ENCODE data around the gene PRKG1.
"Not testable (repeated sequence)": the region's sequence is repeated elsewhere in the genome, so short reads cannot be mapped to it uniquely, and the experiment has no call there.

The PRKG1 gene

DNA sequence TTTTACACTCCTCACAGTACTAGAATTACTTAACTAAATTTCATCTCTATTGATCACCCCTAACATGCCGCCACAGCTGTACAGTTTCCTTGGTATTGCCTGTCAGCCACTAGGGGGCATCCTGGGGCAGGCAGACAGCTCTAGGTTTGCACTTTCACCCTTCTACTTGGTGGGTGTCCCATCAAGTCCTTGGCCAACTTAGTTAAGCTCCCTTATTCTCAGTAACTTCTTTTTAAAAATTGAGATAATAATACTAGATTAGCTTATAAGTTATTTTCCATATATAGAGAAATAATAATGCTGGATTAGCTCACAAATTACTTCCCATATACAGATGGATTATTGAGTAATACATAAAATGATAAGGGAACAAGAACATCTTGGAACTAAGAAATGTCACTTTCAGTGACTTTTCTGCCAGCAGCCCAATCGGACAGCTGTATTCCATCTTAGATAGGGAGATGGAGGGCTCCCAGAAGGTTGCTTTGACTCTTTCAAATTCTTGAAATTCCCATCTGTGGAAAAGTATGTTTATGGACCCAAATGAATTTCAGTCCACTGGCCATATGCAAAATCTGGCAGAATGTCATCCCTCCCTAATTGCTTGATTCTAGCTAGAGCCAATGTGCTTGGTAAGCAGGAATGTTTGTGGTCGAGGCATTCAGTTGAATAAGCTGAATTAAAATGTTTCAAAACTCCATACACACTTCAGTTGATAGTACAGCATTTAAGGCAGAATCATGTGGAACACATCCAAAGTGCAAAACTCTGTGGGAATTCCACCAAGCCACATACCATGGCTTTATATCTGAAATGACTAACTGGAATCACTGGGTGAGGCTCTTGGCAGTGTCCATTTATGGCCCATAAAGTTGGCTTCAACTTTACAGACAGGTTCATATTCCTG, 315.4 kb downstream of the PRKG1 start:
- intact Hi-C loops (cut with DNase I): loop anchor here (10.0 kb wide), 1 partner anchor 575 kb away; no protein-coding TSS in a partner anchor
- DNase-seq: peak in 39 of 42 donors; percentile 11 to 81 (median 55)

DNA sequence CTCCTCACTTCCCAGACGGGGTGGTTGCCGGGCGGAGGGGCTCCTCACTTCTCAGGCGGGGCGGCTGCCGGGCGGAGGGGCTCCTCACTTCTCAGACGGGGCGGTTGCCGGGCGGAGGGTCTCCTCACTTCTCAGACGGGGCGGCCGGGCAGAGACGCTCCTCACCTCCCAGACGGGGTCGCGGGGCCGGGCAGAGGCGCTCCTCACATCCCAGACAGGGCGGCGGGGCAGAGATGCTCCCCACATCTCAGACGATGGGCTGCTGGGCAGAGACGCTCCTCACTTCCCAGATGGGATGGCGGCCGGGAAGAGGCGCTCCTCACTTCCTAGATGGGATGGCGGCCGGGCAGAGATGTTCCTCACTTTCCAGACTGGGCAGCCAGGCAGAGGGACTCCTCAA, 318.7 kb downstream of the PRKG1 start:
- intact Hi-C loops (cut with DNase I); DNase-seq: not testable (repeated sequence)

DNA sequence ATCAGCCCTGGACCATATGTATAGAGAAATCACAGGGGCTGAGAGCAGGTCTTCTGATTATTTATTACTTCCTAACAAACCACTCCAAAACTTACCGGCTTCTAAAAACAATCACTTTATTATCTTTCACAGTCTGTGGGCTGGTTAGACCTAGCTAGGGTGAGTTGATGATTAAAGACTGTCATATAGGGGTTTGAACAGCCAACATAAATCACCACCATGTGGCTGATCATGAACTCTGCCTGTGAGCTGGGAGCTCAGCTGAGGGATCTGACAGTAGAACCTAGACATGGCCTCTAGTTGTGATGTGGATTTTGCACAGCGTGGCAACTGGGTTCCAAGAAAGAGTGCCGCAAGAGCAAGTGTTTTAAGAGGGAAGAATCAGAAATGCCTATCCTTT, 319.8 kb downstream of the PRKG1 start:
- no peak for DNase-seq
- intact Hi-C loops (cut with DNase I): no loop called here

DNA sequence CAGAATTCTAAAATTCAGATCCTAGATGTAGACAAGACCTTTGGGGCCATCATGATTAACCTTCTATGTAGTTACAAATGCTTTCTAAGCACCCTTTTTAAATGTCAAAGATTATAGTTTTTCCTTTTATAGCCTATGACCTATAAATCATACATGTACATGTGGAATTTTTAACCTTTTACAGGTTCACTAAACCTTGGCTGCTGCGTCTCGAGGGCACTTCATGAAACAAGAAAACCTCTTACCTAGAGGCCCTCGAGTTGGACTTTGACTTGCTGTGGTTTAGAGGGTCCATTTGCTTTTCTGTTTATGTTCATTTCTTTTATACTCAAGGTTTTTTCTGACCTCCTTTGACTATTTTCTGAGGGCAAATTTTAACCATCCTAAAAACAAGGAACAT, 323.0 kb downstream of the PRKG1 start:
- no peak for DNase-seq
- intact Hi-C loops (cut with DNase I): no loop called here

DNA sequence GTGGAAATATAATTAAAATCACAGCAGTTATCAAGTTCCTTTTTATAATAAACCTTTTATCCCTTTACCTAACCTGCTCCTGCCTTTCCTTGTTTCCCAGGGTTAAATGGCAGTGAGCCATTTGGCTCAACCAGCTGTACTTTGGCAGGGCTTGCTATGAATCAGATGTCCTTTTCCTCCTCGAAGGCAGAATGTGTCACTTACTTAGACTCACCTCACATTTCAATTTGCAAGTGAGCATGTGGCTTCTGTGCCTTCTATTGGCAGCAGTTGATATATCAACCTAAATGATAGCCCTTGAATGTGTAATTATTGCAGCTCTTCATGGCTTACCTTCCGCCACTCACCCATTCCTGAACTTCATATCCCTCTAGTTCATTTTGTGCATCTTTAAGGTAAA, 323.4 kb downstream of the PRKG1 start:
- intact Hi-C loops (cut with DNase I): no loop called here
- DNase-seq: peak in 7 of 42 donors; percentile 14 to 55 (median 30)

DNA sequence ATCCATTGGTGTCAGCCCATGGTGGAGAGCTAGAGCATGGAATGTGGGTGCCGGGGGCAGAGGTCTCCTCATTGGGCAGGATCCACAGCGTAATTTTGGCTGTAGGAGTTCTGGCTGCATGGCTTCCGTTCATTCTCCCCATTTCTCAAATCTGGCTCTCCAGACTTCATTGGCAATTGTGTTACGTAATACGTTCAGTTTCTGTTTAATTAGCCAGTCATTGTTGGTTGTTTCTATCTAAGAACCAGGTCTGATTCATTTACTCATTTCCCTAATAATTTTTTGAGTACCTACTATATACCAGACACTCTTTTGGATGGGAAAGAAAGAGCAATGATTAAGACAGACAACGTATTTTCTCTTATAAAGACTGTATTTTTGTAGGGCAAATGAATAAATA, 325.6 kb downstream of the PRKG1 start:
- DNase-seq: no peak
- intact Hi-C loops (cut with DNase I): no loop called here

DNA sequence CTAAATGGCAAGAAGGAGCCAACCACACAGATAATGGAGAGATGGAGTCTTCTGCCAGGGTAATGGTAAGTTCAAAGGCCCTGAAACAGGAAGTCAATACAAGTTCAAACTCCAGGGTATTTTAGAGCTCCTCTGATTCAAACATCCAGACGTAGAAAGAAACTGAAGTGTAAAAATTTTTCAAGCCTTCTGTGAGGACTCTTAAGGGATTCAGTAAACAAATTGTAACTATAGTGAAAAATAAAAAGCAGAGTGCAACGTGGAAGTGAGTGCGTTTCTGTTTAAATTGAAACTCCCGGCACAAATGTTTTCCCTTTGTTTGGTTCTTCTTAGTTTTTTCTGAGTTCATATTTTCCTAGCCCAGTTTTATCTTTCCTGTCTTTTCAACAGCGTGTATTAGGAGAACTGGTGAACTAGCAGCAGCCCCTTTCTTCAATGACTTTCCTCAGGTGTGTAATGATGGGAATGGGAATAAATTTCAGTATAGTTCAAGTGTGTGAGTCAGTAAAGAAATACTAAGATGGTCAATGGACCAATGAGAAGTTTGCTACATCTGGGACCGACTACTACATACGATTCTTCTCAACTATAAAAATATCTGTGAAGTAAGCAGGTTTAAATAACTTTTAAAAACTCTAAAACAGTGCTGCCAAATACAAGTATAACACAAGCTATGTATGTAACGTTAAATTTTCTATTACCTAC, 326.3 kb downstream of the PRKG1 start:
- DNase-seq: no peak
- intact Hi-C loops (cut with DNase I): no loop called here

DNA sequence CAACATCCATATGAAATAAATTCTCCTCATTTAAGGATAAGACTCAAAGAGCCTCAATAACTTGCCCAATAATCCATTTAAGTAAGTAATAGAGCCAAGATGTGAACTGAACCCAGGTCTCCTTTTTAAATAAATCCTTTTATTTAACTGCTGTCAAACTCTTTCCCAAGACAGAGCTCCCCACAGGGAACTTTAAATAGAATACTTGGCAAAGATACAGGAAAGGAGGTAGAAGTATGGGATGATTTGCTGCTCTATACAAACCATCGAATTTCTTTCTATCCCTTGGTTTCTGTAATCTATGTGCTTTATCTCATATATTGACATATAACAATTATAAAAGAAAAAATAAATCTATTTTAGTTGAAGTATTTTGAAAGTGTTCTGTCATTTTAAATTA, 329.2 kb downstream of the PRKG1 start:
- intact Hi-C loops (cut with DNase I): no loop called here
- DNase-seq: no peak

DNA sequence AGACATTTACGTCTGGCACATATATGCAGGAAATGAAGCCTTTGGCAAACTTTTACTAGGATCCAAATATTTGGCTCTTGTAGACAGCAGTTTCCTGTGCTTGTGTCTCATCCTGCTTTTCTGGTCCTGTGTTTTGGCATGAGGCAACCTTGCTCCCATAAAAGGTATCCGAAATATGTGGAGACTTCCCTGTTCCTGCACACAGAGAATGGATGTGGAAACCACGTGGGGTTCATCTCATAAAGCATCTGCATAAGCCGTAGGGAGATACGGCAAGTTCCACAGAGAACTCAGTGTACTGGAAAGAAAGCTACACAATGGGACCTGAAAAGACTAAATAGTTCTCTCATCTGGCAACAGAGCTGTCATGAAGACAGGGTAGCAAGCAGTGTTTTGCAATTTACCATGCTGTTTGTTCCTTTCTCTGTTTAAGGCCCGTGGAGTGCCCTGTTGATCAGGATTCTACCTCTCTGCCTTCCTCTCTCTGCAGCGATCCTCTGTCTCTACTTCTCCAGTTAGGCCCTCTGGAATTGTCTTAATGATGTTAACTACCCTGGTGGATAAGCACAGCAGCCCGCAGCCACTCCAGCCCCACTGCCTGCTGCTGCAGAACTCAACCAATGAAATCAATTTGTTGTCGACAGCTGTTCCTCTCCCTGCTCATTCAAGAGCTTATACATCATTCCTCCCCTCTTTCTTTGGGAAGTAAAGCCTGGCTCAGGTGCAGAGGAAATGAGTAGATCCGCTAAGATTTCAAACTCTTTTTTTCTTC, 331.5 kb downstream of the PRKG1 start:
- intact Hi-C loops (cut with DNase I): no loop called here

DNA sequence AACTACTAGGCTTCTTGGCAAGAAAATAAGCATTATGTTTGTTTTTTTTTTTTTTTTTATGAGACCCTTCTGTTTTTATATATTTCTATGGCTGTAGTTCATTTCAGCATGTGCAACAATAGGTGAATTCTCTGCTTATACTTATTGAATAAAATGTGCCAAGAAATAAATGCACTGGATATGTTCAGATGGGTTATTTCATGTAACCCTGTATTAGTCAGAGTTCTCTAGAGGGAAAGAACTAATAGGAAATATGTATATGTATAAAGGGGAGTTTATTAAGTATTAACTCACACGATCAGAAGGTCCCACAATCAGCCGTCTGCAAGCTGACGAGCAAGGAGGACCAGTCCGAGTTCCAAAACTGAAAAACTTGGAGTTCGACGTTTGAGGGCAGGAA, 332.3 kb downstream of the PRKG1 start:
- no peak for DNase-seq
- intact Hi-C loops (cut with DNase I): no loop called here

More for the DNA sequence above, 331.5 kb downstream of the PRKG1 start:
- DNase-seq: no peak

DNA sequence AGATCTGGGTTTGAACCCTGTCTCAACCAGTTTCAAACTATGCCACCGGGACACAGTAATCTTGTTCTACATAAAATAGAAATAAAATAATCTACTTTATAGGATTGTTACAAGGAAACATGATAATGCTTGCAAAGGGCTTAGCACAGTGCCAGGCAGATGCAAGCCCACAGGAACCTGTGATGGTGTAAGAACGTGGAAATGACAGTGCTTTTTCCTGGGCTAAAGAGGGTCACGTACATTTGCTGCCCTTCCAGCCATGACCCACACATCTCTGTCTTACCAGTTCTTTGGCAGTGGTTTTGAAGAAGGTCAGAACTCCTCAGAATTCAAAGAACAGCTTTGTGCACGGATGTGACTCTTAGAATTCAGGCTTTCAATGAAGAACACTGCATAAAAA, 342.2 kb downstream of the PRKG1 start:
- intact Hi-C loops (cut with DNase I): no loop called here

DNA sequence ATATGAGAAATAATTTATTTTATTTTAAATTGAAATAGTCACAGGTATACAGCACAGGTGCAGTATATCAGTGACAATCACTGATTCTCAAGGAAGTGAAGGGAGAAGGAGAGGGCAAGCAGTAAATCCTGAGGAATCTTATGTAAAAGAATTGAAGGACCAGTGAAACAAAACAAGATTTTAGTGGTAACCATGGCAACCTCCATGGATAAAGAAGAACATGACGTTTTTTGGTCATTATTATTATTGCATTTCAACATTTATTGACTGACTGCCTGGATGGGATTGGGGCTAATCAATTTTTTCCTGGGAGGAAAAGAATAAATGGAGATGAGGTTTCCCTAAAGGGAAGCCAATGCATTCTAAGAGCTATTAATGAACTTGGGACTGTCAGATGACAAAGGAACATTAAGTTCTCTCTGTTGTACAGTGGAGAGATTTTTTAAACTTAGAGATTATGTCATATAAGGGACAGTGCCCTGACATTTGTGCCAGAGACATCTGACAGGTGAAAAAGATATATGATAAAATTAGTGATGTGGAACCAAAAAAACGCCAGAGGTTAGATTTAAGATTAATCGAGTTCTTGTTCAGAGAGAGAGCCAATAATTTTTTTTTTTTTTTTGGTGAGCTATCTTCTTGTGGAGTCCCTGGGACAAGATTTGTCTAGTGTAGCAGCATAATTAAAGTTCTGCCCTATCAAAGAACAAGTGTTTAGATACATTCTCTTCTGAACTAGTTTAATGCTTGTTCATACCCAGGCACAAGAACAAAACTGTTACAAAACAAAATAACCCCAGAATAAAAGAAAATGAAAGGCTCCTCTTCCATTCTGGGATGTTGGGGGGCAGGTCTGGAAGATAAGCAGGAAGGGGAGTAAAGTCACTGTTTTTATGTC, 345.2 kb downstream of the PRKG1 start:
- no peak for DNase-seq
- intact Hi-C loops (cut with DNase I): no loop called here

More for the DNA sequence above, 342.2 kb downstream of the PRKG1 start:
- no peak for DNase-seq

DNA sequence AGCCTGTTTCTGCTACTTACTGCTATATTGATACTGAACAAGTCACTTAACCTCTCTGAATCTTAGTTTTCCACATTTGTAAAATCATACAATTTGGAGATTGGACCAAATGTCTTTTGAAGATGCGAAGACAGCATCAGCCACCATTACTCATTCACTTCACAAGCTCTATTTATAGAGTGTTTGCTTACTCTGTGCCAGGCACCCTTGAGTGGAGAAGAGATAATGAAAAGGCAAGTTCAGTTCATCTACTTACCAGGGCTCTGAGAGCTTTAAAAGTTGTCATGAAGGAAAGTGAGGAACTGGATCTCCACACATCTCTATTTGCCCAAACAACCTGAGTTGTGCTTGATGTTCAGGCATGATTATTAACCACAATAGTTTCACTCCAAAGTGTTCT, 347.6 kb downstream of the PRKG1 start:
- intact Hi-C loops (cut with DNase I): no loop called here
- DNase-seq: no peak

DNA sequence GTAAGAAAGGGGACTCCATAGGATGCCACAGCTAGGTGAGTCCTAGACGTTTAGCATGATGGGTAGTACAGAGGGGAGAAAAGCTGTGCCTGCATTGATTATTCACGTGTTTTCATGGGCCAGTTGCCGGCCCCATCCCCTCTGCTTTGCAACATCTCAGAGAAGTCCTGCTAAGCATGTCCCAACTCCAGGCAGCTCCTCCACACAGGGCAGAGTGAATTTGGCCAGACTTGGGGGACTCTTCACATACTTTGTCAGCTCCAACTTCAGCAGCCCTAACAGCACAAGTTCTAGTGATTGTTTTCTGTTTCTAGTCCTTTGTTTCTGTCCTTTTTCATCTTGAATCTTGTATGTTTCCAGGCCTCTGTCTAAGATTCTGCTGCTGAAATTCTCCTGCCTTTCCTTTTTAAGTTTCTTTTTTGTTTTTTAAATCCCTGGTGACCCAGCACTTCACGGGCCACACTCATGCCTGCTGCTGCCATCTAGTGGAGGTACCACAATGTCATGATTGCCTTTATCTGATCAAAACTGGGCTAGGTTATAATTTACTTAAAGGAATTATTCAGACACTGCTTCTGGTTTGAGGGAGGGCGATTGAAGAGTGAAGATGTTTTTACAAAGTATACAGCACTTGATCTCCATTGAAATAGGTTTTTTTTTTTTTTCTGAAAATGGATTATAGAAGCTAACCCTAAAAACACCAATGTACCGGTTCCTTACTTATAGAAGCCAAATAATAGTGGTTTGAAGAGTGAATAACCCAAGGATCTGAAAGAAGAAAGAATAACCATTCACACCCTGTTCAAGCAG, 348.2 kb downstream of the PRKG1 start:
- DNase-seq: peak; percentile 14 to 83 (median 53)
- intact Hi-C loops (cut with DNase I): no loop called here

DNA sequence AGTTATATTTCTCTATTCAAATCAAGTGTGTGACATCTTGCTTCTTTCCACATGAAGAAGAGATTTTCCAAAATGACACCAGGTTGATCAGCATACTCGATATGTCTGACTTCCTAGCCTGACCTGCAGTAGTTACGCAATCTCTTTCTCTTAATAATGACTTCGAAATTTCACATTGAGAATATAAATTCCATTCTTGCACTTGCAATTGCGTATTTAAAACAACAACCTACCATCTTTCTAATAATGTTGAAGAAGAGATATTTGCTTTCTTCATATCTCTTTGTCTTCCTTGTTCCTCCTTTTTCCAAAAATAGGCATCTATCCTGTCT, 348.8 kb downstream of the PRKG1 start:
- intact Hi-C loops (cut with DNase I): no loop called here

DNA sequence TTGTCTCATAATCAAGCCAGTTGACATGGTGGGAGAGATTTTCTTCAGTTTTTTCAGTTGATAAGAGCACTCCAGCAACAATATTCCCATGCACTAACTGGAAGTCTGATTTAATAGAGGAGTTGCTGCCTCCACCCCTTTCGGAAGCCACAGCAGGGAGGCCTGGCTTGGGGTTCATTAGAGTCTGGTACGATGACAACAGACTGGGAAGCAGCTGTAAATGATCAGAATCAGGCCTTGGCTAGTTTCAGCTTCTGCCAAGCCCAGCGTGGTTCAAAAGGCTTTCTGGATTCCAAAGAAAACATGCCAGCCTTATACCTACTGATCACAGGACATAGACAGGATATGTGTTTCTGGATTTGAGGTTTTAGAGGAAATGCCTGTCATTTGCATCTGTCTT, 351.1 kb downstream of the PRKG1 start:
- intact Hi-C loops (cut with DNase I): no loop called here

More for the DNA sequence above, 348.8 kb downstream of the PRKG1 start:
- no peak for DNase-seq

DNA sequence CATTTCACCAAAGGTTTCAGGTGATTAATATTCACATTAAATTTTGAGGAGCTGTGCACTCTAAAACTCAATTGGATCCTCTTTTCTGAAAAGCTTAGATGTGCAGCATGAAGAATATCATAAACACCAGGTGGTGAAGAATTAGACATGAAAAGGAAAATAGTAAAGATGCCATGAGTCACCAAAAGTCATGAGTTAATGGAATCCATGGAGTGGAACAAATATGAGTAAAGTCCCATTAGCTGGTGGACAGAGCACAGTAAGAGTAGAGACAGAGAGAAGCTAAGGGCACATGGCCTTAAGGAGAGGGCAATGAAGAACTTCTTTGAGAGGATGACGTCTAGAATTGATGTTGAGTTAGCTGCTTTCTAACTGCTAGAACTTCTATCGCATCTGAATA, 353.5 kb downstream of the PRKG1 start:
- no peak for DNase-seq
- intact Hi-C loops (cut with DNase I): no loop called here

More for the DNA sequence above, 351.1 kb downstream of the PRKG1 start:
- DNase-seq: peak in 1 of 42 donors; percentile 5

DNA sequence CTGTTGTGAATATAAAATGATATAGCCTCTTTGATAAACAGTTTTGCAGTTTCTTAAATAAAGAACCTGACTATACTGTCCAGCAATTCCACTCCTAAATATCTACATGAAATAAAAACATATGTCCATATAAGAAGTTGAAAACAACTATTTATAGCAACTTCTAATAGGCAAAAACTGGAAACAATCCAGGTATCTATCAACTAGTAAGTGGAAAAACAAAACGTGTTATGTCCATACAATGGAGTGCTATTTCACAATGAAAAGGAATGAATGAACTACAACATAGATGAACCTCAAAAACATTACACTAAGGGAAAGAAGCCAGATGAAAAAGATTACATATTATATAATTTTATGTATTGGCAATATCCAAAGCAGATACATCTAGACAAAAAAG, 356.2 kb downstream of the PRKG1 start:
- no peak for DNase-seq
- intact Hi-C loops (cut with DNase I): no loop called here

Data from head of caudate nucleus (tissue), 42 donors.